SW 1271 (cell line): ENCODE results near the gene C5.

Experiments
- DNase-seq, 2 experiments: peaks; one replicate each; lab custom pipeline; 2025; lab: John Stamatoyannopoulos, UW

C5 gene

DNA sequence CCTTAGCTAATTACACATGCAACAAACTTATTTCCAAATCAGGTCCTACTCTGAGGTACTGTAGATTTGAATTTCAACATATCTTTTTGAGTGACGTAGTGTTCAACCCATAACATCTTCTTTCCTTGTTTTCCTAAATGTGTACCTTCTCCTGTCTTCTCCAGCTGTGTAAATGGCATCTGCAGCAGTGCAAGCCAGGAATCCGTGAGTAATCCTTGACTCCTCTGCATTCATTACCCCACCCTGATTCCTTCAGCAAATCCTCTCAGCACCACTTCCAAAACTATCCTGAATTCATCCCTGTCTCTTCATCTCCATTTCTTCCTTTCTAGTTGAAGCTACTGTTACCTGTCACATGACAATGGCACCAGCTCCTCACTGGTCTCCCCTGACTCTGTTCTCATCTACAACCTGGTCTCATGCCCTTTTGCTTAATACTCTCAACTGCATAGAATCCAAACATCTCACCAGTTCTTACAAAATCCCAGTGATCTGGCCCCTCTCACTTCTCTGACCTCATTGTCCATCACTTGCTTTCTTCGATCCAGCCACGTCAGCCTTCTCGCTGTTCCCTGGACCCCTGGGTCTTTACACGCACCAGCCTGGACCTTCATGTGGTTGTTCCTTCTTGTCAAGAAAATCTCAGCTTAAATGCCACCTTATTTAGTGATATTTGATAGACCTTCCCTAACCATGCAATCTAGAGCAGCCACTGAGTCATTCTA lies 108.9 kb downstream of the C5 start:
- no peak for DNase-seq

DNA sequence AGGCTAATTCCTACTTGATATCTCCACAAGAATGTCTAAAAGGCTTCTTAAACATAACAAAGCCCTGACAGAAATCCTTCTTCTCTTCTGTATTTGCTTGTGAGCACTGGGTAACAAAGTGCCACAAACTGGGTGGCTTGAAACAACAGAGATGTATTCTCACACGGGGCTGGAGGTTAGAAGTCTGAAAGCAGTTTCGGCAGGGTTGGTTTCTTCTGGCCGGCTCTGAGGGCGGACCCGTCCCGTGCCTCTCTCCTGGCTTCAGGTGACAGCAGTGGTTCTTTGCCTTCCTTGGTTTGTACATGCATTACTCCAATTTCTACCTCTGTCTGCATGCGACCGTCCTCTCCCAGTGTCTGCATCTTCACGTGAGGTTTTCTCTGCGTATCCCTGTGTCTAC lies 109.5 kb downstream of the C5 start:
- DNase-seq: no peak

DNA sequence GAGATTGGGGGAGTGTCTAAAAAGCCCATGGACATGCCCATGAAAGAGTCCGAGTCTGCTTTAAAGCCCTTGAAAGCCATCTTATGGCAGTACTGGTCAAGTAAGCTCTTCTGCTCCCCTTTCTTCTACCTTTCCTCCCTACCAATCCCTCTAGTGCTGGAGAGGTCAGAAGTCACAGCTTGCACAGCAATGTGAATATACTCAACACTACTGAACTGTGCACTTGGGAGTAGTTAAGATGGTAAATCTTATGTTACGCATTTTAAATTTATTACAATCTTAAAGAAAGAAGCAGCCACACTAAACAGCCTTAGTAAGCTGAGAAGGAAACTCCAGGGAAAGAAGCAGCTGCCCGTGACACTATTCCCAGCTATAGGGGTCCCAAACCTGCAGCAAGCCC lies 111.2 kb downstream of the C5 start:
- no peak for DNase-seq

DNA sequence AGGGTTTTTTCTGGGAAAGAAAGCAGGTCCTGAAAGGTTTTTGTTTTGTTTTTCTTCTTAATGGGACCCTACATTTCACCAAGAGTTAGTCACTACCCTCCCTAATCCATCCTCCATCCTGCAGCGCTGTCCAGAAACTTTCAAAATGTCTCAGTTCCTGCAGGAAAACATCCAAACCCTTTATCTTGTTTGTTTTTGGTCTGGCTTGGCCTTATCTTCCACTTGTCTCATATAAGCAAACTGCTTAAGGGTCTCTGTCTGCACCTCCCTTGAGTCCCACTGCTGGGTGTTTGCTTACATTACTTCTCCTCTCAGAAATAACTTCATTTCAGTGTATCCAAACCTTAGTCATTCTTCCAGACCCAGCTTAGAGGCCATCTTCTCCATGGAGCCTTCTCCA lies 112.5 kb downstream of the C5 start:
- DNase-seq: no peak

DNA sequence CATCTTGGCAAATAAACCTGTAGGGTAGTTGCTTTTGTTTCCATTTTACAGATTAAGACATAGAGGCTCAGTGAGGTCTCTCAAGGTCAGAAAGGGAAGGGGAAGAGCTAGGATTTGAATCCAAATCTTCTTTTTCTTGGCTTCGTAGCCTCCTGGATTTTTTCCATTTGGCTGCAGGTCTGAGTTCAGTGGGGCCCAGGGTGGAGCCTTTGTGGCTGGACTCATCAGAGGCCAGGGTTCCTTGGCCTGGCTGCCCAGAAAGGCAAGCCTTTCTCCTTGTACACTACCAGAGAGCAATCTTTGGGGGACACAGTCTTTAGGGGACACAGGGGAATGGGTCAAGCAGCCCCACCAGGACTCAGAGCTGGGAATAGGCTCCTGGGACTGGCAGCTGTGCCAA lies 112.9 kb downstream of the C5 start:
- DNase-seq: no peak

DNA sequence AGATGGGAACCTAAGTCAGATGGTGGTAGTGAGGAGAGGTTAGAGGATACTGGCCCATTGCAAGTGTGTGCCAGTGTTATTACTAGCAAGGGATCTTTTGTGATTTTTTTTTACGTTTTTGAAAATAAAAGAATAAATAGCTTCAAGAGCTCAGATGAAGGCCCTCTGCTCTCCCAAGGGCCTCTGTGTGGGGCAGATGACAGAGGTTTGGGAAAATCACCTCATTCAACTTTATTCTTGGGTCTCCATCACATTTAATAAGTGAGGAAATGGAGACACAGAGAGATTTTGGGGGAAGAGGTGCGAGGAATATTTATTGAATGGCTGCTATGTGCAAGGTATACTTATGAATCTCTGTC lies 113.3 kb downstream of the C5 start:
- no peak for DNase-seq

DNA sequence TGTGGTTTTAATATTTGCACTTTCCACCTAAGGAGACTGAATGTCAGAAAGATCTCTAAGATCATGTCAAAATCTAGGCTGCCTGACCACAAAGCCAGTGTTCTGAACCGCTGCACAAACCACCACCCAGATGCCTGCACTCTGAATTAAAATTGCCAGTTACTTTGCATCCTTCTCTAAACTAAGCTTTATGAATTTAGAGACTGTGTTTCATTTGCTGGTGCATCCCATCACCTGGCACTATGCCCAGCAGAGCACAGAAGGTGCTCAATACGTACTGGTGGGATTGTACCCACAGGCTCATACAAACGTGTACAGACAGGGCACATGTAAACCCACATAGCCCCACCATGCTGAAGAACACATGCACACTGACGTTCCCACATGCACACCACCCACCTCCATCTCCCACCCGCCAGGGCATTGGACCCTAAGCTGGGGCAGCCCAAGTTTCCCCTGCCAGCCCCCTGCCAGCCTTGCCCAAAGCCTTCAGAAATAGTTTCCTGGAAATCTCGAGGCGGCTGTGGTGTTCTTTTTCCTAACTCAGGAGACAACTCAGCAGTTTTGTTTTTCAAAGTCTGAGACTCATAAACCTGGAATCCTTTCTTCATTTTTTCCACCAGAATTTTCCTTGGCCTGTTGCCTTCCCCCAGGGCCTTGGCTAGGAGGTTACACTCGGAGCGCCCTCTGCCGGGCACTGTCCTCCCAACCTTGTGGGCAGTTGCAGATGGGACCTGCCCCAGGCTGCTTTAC lies 113.9 kb downstream of the C5 start:
- peak; percentile 71 to 85 for DNase-seq

DNA sequence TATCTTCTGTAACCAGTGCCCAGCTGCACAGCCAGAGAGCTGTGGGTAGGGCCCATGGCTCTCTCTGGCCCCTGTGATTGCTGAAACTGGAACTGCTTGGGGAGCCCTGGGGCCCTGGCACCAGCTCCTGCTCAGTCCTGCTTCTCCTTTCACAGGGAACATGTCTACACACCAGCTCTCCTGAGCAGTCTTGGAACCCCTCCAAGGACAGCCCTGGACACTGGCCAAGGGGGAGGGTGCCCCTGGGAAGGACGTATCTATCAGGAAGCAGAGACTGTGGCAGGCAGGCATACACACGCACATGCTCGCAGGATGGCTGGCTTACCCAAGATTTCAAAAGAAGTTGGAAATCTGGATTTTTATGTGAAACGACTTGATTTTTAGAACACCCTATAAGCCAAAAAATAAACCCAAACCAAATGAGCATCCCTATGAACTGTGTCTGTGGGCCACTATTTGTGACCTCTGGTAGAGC lies 114.7 kb downstream of the C5 start:
- DNase-seq: no peak

DNA sequence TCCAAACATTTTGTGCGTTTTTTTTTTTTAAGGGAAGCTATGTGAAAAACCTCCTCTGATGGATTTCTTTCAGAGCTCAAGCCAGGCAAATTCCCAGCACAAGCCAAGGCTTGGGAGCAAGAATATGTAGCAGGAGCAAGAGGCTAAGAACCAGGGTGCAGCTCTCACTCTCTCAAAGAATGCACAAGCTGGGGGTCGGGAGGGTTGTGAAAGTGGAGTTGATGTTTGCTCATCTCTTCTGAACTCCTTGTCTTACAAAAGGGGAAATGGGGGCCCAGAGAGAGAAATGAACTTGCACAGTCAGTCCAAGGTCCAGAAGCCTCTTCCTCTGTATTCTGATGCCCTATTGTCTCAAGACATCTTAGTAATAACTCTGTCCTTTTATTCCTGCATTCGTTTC lies 115.8 kb downstream of the C5 start:
- DNase-seq: no peak

DNA sequence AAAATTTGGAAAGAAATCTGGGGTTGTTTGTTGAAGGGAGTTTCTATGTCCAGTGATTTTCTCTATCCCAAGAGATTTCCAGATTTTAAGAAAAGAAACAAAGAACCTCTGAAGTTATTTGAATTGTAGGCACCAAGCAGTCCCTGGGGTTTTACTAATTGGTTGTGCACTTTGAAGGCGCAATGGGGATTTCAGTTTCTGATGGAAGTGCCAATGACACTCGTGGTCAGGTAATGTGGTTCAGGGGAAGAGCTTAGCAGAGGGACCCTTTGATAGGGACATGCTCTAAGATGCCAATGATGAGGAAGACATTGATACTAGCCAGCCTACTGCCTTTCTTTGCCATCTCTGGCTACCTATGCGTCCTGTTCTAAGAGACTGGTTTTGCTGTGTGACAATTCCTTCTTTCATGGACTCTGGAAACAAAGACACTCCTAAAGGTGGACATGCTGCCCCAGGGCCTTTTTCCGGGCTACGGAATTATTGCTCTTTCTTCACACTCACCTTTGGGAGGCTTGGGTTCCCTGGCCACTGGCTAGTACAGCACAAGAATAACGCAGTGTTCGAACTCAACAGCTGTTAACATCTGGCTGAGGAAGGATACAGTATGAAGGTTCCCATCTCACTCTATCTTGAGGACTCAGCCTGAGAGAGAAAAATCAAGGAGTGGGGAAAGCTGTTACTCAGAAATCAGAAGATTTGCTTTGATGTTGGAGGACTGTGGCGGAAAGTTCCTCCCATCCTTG lies 116.6 kb downstream of the C5 start:
- no peak for DNase-seq

DNA sequence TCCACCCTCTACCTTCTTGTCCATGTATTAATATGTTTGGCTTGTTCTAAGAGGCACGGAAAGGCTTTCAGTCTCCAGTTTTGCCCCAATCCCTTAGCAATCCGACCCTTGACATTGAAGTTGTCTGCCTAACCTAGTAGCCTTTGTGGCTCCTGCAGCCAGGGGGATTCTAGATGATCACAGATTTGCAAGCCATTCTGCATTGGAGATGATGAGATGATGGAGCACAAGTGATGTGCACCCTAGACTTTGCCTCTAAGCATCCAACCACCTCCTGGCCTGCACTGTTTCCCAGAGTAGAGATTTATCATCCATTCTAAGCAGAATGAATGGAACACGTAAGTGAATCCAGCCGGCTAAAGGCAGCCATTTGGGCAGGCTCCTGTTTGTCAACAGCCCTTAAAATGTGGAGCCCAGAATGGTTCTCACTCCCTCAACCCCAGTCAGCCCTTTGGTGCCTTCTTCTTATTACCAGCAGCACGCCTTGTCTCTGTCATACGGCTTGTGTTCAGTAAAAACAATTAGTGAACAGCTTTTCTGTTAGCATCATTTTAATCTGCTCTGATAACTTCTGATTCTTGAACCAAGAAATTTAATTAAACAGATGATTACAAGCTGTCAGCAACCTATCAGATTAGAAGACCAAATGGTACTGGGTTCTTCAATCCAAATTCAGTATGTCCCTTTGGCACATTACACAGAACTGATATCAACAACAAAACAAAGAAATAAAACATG lies 117.8 kb downstream of the C5 start:
- no peak for DNase-seq

DNA sequence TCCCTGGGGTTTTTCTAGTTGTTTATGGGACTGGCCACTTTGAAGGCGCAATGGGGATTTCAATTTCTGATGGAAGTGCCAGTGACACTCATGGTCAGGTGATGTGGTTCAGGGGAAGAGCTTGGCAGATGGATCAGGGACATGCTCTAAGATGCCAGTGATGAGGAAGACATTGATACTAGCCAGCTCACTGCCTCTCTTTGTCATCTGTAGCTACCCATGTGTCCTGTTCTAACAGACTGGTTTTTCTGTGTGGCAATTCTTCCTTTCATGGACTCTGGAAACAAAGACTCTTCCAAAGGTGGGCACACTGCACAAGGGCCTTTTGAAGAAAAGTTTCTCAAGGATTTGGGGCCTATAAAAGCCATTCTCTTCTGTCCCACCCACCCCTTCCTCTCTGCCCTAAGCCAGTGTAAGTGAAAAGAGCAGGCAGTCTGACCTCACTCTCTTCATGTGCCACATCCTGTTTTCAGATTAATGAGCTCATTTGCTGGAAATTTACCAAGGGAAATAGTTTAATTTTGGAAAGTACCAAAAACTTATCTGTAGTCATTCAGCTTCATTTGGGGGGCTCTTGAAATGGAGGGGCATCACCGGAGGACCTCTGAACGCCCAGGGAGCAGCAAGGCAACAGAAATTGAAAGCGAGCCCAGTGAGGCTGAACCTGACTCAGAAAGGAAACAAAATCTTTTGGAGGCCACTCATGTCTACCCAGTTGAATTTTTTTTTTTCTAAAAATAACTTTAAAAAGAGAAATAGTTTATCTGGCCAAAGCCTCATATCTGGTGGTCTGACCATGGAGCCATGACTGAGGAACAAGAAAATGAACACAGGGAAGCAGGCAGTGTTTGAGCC lies 118.6 kb downstream of the C5 start:
- no peak for DNase-seq

DNA sequence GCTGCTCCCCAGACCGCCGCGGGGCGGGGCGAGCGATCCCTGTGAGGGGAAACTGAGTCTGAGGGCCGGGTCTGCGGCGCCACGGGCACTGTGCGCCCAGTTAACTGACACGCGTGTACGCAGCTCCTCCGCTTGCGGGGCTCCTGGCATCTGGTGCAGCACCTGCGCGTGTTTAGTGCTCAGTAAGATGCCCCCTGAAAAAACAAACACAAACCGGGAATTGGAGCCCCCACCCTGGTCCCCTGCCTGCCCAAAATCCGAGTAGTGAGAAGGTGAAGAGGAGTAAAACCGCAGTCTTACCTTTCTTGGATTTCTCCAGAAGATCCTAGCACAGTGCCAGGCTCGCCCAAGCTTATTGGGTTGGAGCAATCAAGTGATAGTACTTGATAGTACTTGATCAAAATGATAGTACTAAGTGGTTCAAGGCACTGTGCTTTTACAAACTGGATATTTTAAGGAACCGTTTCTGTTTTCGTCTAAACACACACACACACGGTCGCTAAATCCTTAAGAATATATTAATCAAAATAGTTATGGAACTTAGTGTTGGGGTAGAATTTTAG lies 120.8 kb downstream of the C5 start:
- DNase-seq: no peak

DNA sequence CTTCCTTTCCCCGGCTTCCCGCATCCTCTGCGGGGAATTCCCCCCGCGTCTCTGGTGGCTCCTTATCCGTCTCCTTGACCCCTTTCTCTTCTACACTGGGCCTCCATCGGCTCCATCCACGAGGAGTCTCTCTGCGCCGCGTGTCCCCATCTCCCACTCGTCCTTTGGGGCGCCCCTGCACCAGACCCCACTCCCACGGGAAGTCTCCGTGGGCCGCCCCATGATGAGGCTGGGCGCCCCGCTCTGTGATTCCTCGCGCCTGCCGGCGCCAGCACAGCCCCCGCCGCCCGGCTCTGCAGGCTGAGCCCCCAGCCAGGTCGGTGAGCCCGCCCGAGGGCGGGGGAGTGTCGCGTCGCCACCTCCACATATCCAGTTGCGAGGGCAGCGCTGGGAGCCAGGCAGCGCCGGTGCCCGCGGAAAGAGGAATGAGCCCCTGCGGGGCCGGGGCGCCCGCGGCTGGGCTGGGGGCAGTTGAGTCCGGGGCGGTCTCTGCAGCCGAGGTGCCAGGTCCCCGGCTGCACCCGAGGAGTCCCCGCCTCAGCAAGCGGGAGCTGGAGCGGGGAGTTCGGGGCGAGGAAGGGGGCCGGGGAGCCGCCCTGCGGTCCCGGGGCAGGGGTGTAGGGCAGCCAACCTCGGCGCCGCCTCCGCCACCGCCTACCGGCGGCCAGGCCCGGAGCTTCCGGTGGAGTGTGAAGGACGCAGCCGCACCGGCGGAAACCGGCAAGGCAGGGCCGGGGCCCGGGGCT lies 121.4 kb downstream of the C5 start:
- peak in 1 of 2 experiments; percentile 15 for DNase-seq

DNA sequence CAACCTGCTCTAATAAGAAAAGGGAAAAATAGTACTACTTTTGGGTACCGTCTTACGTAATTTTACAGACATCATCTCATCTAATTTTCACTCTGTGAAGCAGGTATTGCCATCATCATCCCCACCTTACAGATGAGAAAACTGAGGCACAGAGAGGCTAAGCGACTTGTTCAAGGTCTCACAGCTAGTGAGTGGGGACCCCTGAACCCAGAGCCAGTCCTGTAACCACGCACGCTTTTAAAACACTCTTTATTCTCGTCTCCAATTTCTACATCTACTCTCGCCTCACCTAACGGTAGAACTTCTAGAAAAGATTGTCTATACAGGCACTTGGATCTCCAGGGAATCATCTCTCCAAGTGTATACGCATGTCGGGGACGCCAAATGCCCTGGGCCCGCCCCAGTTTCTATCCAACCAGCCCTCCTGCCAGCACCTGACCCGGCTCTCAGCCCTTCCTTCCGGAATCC lies 122.0 kb downstream of the C5 start:
- DNase-seq: no peak

DNA sequence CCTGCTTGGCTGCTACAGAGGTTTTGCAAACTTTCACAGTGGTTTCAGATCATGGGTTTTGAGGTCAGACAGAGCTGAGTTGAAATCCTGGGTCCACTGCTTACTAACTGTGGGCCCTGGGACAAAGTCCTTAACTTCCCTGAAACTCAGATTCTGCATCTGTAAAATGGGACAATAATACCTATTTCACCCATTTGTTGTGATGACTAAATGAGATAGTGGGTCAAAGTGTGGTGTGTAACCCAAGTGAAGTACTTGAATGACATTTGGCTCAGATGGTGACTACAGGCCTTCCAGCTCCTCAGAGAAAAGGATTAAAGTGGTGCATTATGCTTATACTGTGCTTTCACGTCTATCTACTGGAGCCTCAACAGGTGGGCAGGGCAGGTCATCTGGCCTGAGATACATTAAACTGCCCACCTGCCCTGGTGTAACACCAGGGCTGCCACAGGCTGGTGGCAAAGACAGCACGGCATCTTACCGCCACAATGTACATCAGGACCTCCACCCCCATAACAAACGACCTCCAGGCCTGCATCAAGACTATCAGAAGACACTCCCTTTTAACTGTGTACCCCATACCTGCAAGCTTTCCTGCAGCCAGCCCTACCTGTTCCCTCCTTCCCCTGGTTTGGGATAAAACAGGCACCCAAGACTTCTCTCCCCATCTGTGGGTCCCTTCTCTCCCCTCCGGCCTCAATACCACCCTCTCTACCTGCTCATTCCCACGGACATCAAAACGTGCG lies 122.6 kb downstream of the C5 start:
- no peak for DNase-seq

DNA sequence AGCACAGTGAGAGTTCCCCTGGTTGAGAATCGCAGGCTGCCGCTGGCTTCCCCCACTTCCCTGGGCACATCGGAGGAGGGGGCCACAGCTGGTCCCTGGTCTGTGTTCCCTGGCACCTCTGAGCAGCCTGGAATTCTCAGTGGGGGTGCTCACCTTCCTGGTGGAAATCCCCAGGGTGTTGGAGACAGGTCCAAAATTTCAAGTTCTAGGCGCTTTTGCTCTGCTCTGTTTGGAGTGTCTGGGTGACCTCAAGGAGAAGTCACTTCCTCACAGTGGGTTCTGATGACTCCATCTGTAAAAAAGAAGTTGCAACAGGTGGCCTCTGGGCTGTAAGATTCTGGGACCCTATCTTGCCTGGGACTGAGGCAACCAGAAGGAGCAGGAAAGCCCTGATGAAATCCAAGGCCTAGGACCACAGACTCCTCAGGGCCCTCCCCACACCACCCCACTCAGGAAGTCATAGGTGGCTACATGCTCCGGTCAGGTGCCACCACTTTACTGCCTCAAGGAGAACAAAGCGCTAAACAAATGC lies 123.6 kb downstream of the C5 start, which contains the start of gene TRAF1:
Gene TRAF1 (minus strand): TSS at position 400 of the 532 bp plus-strand sequence. CDS start 721 bp downstream, outside the sequence.
- no peak for DNase-seq

DNA sequence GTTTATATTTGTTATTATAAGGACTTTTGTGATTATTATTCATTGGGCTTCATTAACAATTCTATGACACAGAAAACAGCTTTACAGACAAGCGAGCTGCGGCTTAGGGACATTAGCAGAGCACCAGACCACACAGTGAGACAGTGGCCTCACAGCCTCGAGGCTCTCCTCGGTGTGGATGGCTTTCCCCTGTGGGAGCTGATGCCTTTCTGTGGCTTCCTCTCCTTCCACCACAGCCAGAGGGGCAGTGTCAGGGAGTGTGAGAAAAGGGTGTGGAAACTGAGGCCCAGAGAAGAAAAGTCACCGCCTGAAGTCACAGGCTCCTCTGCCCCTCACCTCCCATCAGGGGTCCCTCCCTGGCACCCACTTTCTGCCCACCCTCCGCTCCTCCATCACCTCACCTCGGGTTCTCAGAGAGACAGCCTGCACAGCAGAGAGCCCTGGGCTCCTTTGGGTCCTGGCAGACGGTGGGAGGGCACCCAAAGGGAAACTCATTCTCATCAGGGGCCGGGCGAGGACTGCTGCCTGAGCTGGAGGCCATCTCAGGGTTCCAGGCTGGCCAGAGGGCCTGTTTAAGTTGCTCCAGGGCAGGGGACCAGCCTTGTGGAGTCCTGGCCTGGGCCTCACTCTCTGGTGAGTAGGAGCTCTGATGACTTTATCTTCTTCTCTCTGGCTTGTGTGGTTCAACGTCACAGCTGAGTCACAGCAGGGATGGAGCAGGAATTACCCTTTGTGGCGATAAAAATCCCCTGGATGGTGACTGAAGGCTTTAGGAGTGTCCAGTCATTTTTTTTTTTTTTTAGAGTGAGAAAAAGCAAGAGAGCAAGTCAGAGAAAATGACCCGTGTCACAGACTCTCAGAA lies 124.3 kb downstream of the C5 start:
- DNase-seq: peak in 1 of 2 experiments; percentile 13
